HUES6 (cell line): ENCODE results near the gene RBL2.

Experiments used
- H3K27ac ChIP-seq: 2 replicates; pipeline ENCODE4 v1.7.0; 2013; ENCODE audit warnings: low read depth, mild to moderate bottlenecking, low read length, inconsistent platforms
- H3K27me3 ChIP-seq: 2 replicates; pipeline ENCODE4 v1.6.1; 2013; ENCODE audit warnings: low read length; ENCODE audit not compliant: control insufficient read depth, insufficient read depth
- H3K36me3 ChIP-seq: 2 replicates; pipeline ENCODE4 v1.6.1; 2013; ENCODE audit warnings: low read length; ENCODE audit not compliant: control insufficient read depth, insufficient read depth
- H3K4me1 ChIP-seq: 2 replicates; pipeline ENCODE4 v1.6.1; 2013; ENCODE audit warnings: low read length; ENCODE audit not compliant: control insufficient read depth, insufficient read depth
- H3K4me3 ChIP-seq: 2 replicates; pipeline ENCODE4 v1.5.1; 2013; ENCODE audit warnings: low read depth, low read length
- H3K9ac ChIP-seq: one replicate; pipeline ENCODE4 v1.6.1; 2013; ENCODE audit warnings: mild to moderate bottlenecking, low read length
- H3K9me3 ChIP-seq: 2 replicates; pipeline ENCODE4 v1.6.1; 2013; ENCODE audit warnings: low read depth, low read length; ENCODE audit not compliant: control insufficient read depth, insufficient read depth

RBL2 gene

DNA sequence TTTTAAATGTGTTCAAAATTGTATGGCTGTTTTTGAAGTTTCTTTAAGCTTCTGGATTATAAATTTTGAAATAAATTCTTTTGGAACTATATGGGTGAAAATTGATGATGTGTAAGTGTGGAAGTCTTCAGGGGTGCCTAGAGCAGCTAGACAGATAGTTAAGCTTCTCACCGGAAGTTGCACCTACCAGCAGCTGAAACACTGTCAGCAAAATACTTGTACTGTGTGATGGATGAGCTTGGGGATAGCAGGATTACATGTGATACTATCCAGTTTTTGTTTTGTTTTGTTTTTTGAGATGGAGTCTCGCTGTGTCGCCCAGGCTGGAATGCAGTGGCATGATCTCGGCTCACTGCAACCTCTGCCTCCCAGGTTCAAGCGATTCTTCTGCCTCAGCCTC, 19.7 kb downstream of the RBL2 start:
- Histone ChIP-seq H3K36me3 (peaks cover 59% of the 10 kb centered on the region), H3K27ac (no peak overlapping the region), H3K4me1 (no peaks in the 10 kb centered on the region), H3K4me3 (no peak overlapping the region), H3K9me3 (no peaks in the 10 kb centered on the region), H3K9ac (no peak overlapping the region), H3K27me3 (no peaks in the 10 kb centered on the region)

GRCh38 chr16:53456625-53457024, 22.4 kb downstream of the RBL2 start:
- Histone ChIP-seq H3K4me3 (no peak overlapping the region), H3K27ac (no peak overlapping the region), H3K36me3 (peaks cover 72% of the 10 kb centered on the region), H3K9ac (no peak overlapping the region), H3K27me3 (no peaks in the 10 kb centered on the region), H3K9me3 (no peaks in the 10 kb centered on the region), H3K4me1 (no peaks in the 10 kb centered on the region)

- no peak overlapping the region for H3K4me3 ChIP-seq
- no peaks in the 10 kb centered on the region for H3K9me3 ChIP-seq
- no peak overlapping the region for H3K9ac ChIP-seq
- no peaks in the 10 kb centered on the region for H3K4me1 ChIP-seq
- peaks cover 74% of the 10 kb centered on the region for H3K36me3 ChIP-seq
- no peak overlapping the region for H3K27ac ChIP-seq
- no peaks in the 10 kb centered on the region for H3K27me3 ChIP-seq
Observed at GRCh38 chr16:53457670-53458069, 23.4 kb downstream of the RBL2 start.

GRCh38 chr16:53458635-53459034, 24.4 kb downstream of the RBL2 start:
- no peak overlapping the region for H3K27ac ChIP-seq
- H3K4me3 ChIP-seq = no peak overlapping the region
- no peaks in the 10 kb centered on the region for H3K9me3 ChIP-seq
- H3K36me3 ChIP-seq = peaks cover 77% of the 10 kb centered on the region
- H3K9ac ChIP-seq = no peak overlapping the region
- no peaks in the 10 kb centered on the region for H3K27me3 ChIP-seq
- H3K4me1 ChIP-seq = no peaks in the 10 kb centered on the region

GRCh38 chr16:53465606-53466280, 31.5 kb downstream of the RBL2 start:
- Histone ChIP-seq H3K4me3 (no peak overlapping the region), H3K9ac (no peak overlapping the region), H3K27me3 (no peaks in the 10 kb centered on the region), H3K36me3 (peaks cover 67% of the 10 kb centered on the region), H3K9me3 (no peaks in the 10 kb centered on the region), H3K4me1 (no peaks in the 10 kb centered on the region), H3K27ac (no peak overlapping the region)

GRCh38 chr16:53476867-53477266, 42.6 kb downstream of the RBL2 start:
- Histone ChIP-seq H3K4me1 (no peaks in the 10 kb centered on the region), H3K9ac (no peak overlapping the region), H3K27ac (no peak overlapping the region), H3K36me3 (peaks cover 55% of the 10 kb centered on the region), H3K4me3 (no peak overlapping the region), H3K27me3 (no peaks in the 10 kb centered on the region), H3K9me3 (no peaks in the 10 kb centered on the region)

DNA sequence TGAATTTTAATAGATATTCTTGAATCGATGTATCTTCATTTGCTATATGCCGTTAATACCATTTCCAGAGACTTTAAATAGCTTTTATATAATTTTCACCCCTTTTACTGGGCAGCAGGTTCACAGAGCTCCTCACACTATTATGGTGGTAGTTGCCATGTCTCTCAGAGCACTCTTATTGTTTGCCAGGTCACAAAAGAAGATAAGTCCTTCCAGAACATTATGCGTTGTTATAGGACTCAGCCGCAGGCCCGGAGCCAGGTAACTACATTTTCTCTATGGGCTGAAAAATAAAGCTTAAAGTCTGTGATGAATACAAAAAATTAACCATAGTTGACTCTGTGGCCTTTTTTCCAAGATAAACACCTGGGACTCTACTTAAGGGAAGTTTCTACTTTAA, 44.7 kb downstream of the RBL2 start:
- H3K36me3 ChIP-seq = peaks cover 64% of the 10 kb centered on the region
- H3K4me1 ChIP-seq = no peaks in the 10 kb centered on the region
- H3K4me3 ChIP-seq = no peak overlapping the region
- no peaks in the 10 kb centered on the region for H3K9me3 ChIP-seq
- no peak overlapping the region for H3K9ac ChIP-seq
- no peaks in the 10 kb centered on the region for H3K27me3 ChIP-seq
- no peak overlapping the region for H3K27ac ChIP-seq

GRCh38 chr16:53480394-53480793, 46.1 kb downstream of the RBL2 start:
- Histone ChIP-seq H3K4me1 (no peaks in the 10 kb centered on the region), H3K9ac (no peak overlapping the region), H3K36me3 (peaks cover 76% of the 10 kb centered on the region)

GRCh38 chr16:53482123-53482522, 47.9 kb downstream of the RBL2 start:
- H3K9me3 ChIP-seq = peaks cover 13% of the 10 kb centered on the region

More at GRCh38 chr16:53480394-53480793, 46.1 kb downstream of the RBL2 start:
- Histone ChIP-seq H3K27me3 (no peaks in the 10 kb centered on the region), H3K4me3 (no peak overlapping the region), H3K9me3 (no peaks in the 10 kb centered on the region), H3K27ac (no peak overlapping the region)

DNA sequence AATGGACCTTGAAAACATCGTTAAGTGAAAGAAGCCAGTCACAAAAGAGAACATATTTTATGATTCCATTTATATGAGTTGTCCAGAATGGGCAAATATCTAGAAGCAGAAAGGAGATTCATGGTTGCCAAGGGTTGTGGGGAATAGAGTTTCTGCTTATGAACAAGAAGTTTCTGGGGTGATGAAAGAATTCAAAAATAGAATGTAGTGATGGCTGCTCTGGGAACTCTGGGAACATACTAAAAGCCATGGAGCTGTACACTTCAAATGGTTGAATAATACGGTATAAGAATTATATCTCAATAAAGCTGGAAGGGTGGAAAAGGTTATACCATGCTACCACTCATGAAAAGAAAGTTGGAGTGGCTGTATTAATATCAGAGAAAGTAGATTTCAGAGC, 50.3 kb downstream of the RBL2 start:
- H3K27me3 ChIP-seq = no peaks in the 10 kb centered on the region
- H3K36me3 ChIP-seq = peaks cover 93% of the 10 kb centered on the region
- H3K9ac ChIP-seq = no peak overlapping the region

More at GRCh38 chr16:53482123-53482522, 47.9 kb downstream of the RBL2 start:
- no peak overlapping the region for H3K27ac ChIP-seq
- H3K27me3 ChIP-seq = no peaks in the 10 kb centered on the region
- peaks cover 85% of the 10 kb centered on the region for H3K36me3 ChIP-seq
- no peaks in the 10 kb centered on the region for H3K4me1 ChIP-seq
- no peak overlapping the region for H3K4me3 ChIP-seq
- H3K9ac ChIP-seq = no peak overlapping the region

GRCh38 chr16:53486230-53486629, 52.0 kb downstream of the RBL2 start:
- Histone ChIP-seq H3K4me1 (no peaks in the 10 kb centered on the region), H3K4me3 (no peak overlapping the region), H3K9ac (no peak overlapping the region), H3K9me3 (peaks cover 13% of the 10 kb centered on the region), H3K36me3 (peaks cover 88% of the 10 kb centered on the region), H3K27ac (no peak overlapping the region), H3K27me3 (no peaks in the 10 kb centered on the region)

More for the DNA sequence above, 50.3 kb downstream of the RBL2 start:
- Histone ChIP-seq H3K9me3 (peaks cover 13% of the 10 kb centered on the region), H3K4me1 (no peaks in the 10 kb centered on the region), H3K27ac (no peak overlapping the region), H3K4me3 (no peak overlapping the region)
